Upper lobe of left lung (tissue), 6 donors: ENCODE measurements around the gene TRAPPC4. TPM values are rescaled to one million over a fixed set of nuclear protein-coding genes. Genes with fewer than 3 reads are reported as not detected.

Experiments used
- ATAC-seq, 2 donors: fragments of 200-7000 bp; cut with Tn5 transposase; one replicate each; pipeline ENCODE4 v1.9.1; 2022; ENCODE audit warnings: mild to moderate bottlenecking in 2 of 2, moderate library complexity in 2 of 2; ENCODE audit not compliant: low FRiP score in 2 of 2
- DNase-seq, 2 donors: peaks; one replicate each; pipeline ENCODE4 v3.0.0-alpha.2; 2019 to 2020
- H3K27ac ChIP-seq, 4 donors: fragments of 200-600 bp; sonication (generic); one replicate each; pipeline ENCODE4 v1.5.1; 2016 to 2019
- H3K27me3 ChIP-seq, 4 donors: fragments of 200-600 bp; sonication (generic); one replicate each; pipeline ENCODE4 v1.5.1; 2017 to 2019
- H3K36me3 ChIP-seq, 4 donors: fragments of 200-600 bp; sonication (generic); one replicate each; pipeline ENCODE4 v1.5.1; 2016 to 2019
- H3K4me1 ChIP-seq, 4 donors: fragments of 200-600 bp; sonication (generic); one replicate each; pipeline ENCODE4 v1.5.1; 2018 to 2019
- H3K4me3 ChIP-seq, 4 donors: fragments of 200-600 bp; sonication (generic); one replicate each; pipeline ENCODE4 v1.5.1; 2017 to 2019; ENCODE audit warnings: mild to moderate bottlenecking in 2 of 4, moderate library complexity in 1 of 4
- H3K9me3 ChIP-seq, 4 donors: fragments of 200-600 bp; sonication (generic); one replicate each; pipeline ENCODE4 v1.5.1; 2018 to 2019
- CTCF ChIP-seq, 6 experiments: fragments of 450-650 bp in 4 of 6; fragments of 200-600 bp in 2 of 6; sonication (generic) in 2 of 6; IDR thresholded peaks; one replicate each; pipeline ENCODE4 v1.5.1; 2016 to 2019; ENCODE audit warnings: antibody characterized with exemption in 6 of 6
- EP300 ChIP-seq, 4 donors: sonication (generic); formaldehyde crosslinking; IDR thresholded peaks; one replicate each; pipeline ENCODE4 v1.5.1; 2017; ENCODE audit warnings: antibody characterized with exemption in 4 of 4, control low read depth in 2 of 4
- POLR2A ChIP-seq, 4 donors: fragments of 450-650 bp; IDR thresholded peaks; one replicate each; pipeline ENCODE4 v1.5.1; 2016 to 2017; ENCODE audit warnings: antibody characterized with exemption in 4 of 4, mild to moderate bottlenecking in 2 of 4
- POLR2AphosphoS5 ChIP-seq, 2 donors: sonication (generic); formaldehyde crosslinking; IDR thresholded peaks; one replicate each; pipeline ENCODE4 v1.5.1; 2017; ENCODE audit warnings: antibody characterized with exemption in 2 of 2
- WGBS, 2 donors: methylation state at CpG; one replicate each; pipeline ENCODE4 v1.1.5; 2017 to 2018; 5-methylcytosine and 5-hydroxymethylcytosine counted together
- total RNA-seq, 6 donors: library from RNA; depleted of rRNA in 4 of 6; stranded (reverse); fragments of >200 nt in 4 of 6; gene quantifications; one replicate each; pipeline versions ENCODE4 v1.1.0 to v1.2.1, GENCODE V29; 2016 to 2021
- donor health status: DM: no; HTN: no; CAD: no; lungs with moderate emphysema.
- donor health status: DM: no; HTN: yes; CAD: no; lungs with severe emphysema.

TRAPPC4 gene
- total RNA-seq, 6 donors from 2014 or later: 44.2 to 77.5 (median 63.6) TPM

- H3K36me3 ChIP-seq: peaks cover 40 to 94% (median 87%) of the 10 kb centered on the region in 4 donors
- H3K4me3 ChIP-seq: no peak overlapping the region
- H3K4me1 ChIP-seq: no peaks in the 10 kb centered on the region
- DNase-seq: no peak
- 87 to 91% methylated on average over 9 of the region's 9 CpGs for WGBS, 2 donors
- no peaks in the 10 kb centered on the region for H3K9me3 ChIP-seq
- no peaks in the 10 kb centered on the region for H3K27me3 ChIP-seq
- no peak for ATAC-seq
- H3K27ac ChIP-seq: no peak overlapping the region
- TF ChIP-seq POLR2AphosphoS5 (IDR thresholded peaks at IDR 0.05) (no peak), CTCF (IDR thresholded peaks at IDR 0.05) (no peak), EP300 (IDR thresholded peaks at IDR 0.05) (no peak), POLR2A (IDR thresholded peaks at IDR 0.05) (no peak)
These were observed 30.1 kb downstream of the TRAPPC4 start for GRCh38 chr11:119048644-119049043.

- WGBS, 2 donors: 98 to 100% methylated on average over 2 to 7 of the region's 7 CpGs
- Histone ChIP-seq H3K9me3 (no peaks in the 10 kb centered on the region), H3K27me3 (no peaks in the 10 kb centered on the region), H3K4me3 (no peak overlapping the region), H3K27ac (no peak overlapping the region), H3K4me1 (no peaks in the 10 kb centered on the region), H3K36me3 (peaks cover 40 to 98% (median 91%) of the 10 kb centered on the region in 4 donors)
- TF ChIP-seq POLR2A (IDR thresholded peaks at IDR 0.05) (no peak), POLR2AphosphoS5 (IDR thresholded peaks at IDR 0.05) (no peak), EP300 (IDR thresholded peaks at IDR 0.05) (no peak), CTCF (IDR thresholded peaks at IDR 0.05) (no peak)
- DNase-seq: no peak
- no peak for ATAC-seq
These were observed 30.5 kb downstream of the TRAPPC4 start for GRCh38 chr11:119049081-119049480.

- ATAC-seq (no peak), DNase-seq (no peak)
- H3K4me3 ChIP-seq: no peak overlapping the region
- TF ChIP-seq POLR2AphosphoS5 (IDR thresholded peaks at IDR 0.05) (no peak), EP300 (IDR thresholded peaks at IDR 0.05) (no peak), POLR2A (IDR thresholded peaks at IDR 0.05) (no peak), CTCF (IDR thresholded peaks at IDR 0.05) (no peak)
- WGBS, 2 donors: 82 to 90% methylated on average over 16 to 17 of the region's 17 CpGs
- no peaks in the 10 kb centered on the region for H3K27me3 ChIP-seq
- peaks cover 8 to 15% (median 11%) of the 10 kb centered on the region in 4 donors for H3K4me1 ChIP-seq
- H3K36me3 ChIP-seq: peaks cover 37 to 87% (median 82%) of the 10 kb centered on the region in 4 donors
- no peak overlapping the region for H3K27ac ChIP-seq
- no peaks in the 10 kb centered on the region for H3K9me3 ChIP-seq
These were observed 33.0 kb downstream of the TRAPPC4 start for GRCh38 chr11:119051440-119052162.

- H3K27me3 ChIP-seq: no peaks in the 10 kb centered on the region
- H3K36me3 ChIP-seq: peaks cover 34 to 81% (median 75%) of the 10 kb centered on the region in 4 donors
- ATAC-seq: no peak
- TF ChIP-seq POLR2A (IDR thresholded peaks at IDR 0.05) (no peak), CTCF (IDR thresholded peaks at IDR 0.05) (no peak), POLR2AphosphoS5 (IDR thresholded peaks at IDR 0.05) (no peak), EP300 (IDR thresholded peaks at IDR 0.05) (no peak)
- WGBS, 2 donors: 94 to 96% methylated on average over 22 to 23 of the region's 23 CpGs
- no peak overlapping the region for H3K27ac ChIP-seq
- H3K9me3 ChIP-seq: no peaks in the 10 kb centered on the region
- DNase-seq: no peak
- peaks cover 8 to 15% (median 11%) of the 10 kb centered on the region in 4 donors for H3K4me1 ChIP-seq
- no peak overlapping the region for H3K4me3 ChIP-seq
These were observed 33.7 kb downstream of the TRAPPC4 start for GRCh38 chr11:119052163-119052814.
